ENCODE data around the gene MEX3D. TPM values are rescaled to one million over a fixed set of nuclear protein-coding genes. Genes with fewer than 3 reads are reported as not detected.
"Not testable (repeated sequence)": the region's sequence is repeated elsewhere in the genome, so short reads cannot be mapped to it uniquely, and the experiment has no call there.

Gene MEX3D
- total RNA-seq, 1 donor from 2014 or later: 57.7 TPM

DNA sequence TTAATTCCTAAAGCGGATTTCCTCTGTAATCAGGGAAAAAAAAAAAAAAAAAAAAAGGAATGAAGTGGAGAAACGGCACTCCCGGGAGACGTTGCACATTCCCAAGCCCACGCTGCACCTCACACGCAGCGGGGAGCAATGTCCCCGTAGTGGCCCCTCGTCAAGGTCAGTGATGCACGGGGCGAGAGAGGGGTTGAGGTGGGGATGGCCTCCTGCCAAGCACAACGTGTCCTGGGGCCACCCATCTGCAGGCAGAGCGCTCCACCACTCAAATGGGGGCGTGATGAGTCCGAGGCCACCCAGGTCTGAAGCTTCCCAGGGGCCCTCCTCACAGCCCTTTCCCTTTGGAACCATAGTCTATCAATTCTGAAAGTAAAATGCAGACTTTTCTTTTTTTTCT is 29.1 kb downstream of the MEX3D start:
- no peak for DNase-seq (ENCODE audit: low read depth)

GRCh38 chr19:1535699-1536098 is 32.4 kb downstream of the MEX3D start:
- not testable (repeated sequence) for DNase-seq (ENCODE audit: low read depth)

DNA sequence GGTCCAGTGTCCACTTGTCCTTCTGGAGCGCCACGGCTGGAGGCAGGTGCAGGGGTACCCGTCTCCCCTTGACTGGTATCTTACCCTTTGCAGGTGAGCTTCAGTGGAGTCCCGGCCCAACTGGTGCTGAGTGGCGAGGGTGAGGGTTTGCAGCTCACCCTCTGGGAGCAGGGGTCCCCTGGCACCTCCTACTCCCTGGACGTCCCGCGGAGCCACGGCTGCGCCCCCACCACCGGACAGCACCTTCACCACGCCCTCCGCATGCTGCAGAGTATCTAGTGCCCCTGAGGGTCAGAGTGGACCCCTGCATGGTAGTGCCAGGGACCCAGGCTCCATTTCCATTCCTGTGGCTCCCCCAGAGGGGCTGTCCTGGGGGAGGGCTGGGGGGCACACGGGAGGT is 33.2 kb downstream of the MEX3D start:
- DNase-seq (ENCODE audit: low read depth): no peak

GRCh38 chr19:1533510-1534150 is 34.5 kb downstream of the MEX3D start:
- DNase-seq (ENCODE audit: low read depth): no peak

GRCh38 chr19:1532003-1532402 is 36.1 kb downstream of the MEX3D start:
- DNase-seq (ENCODE audit: low read depth): no peak

DNA sequence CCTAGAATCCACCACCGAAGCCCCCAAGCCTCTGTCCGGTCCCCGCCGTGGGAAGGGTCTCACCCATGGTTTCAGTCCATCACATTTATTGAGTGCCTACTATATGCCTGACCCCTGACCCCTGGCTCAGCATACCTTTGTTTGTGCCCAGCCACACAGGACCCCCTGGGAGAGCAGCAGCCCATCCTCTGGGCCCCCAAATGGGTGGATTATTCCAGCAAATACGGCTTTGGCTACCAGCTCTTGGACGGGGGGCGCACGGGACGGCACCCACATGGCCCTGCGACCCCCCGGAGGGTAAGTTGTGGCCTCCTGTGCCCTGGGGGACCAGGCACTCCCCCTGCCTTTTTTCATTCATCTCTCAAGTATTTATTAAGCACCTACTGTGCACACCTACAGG is 36.5 kb downstream of the MEX3D start:
- DNase-seq (ENCODE audit: low read depth): no peak

GRCh38 chr19:1530856-1531255 is 37.3 kb downstream of the MEX3D start:
- not testable (repeated sequence) for DNase-seq (ENCODE audit: low read depth)

DNA sequence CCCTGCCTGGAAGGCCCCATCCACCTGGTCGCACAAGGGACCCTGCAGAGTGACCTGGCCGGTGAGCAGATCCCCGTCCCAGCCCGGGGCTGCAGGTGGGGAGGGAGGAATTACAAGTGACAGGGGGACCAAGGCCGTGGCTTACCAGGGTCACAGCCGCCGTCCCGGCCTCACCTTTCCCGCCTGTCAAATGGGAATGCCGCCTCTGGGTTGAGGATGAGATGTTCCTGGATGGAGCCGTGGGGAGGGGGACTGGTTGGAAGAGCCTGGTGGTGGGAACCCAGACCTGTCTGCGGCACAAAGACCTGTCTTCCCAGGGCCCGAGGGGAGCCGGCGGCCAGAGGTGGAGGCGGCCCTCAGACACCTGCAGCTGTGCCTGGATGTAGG is 38.7 kb downstream of the MEX3D start:
- DNase-seq (ENCODE audit: low read depth): no peak

GRCh38 chr19:1528596-1529429 is 39.3 kb downstream of the MEX3D start:
- DNase-seq (ENCODE audit: low read depth): no peak

DNA sequence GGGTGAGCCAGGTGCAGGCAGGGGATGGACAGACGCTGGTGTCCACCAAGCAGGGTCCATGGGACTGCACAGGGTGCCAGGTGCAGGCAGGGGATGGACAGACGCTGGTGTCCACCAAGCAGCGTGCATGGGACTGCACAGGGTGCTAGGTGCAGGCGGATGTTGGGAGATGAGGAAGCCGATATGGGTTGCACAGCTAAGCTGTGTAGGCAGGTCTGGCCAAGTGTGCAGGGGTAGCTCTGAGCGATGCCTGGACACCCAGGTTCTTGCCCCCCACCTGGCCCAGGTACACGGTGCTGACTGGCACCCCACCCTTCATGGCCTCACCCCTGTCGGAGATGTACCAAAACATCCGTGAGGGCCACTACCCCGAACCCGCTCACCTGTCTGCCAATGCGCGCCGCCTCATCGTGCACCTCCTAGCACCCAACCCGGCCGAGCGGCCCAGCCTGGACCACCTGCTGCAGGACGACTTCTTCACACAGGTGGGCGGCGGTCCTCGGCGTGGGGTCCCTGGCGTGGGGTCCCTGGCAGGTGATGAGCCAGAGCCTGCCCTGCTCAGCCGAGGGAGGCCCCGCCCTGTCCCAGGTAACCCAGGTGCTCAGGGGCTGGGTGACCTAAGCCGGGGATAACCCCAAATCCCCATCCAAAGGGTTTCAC is 40.3 kb downstream of the MEX3D start:
- DNase-seq (ENCODE audit: low read depth): no peak

GRCh38 chr19:1526979-1527649 is 41.0 kb downstream of the MEX3D start:
- DNase-seq (ENCODE audit: low read depth): no peak

DNA sequence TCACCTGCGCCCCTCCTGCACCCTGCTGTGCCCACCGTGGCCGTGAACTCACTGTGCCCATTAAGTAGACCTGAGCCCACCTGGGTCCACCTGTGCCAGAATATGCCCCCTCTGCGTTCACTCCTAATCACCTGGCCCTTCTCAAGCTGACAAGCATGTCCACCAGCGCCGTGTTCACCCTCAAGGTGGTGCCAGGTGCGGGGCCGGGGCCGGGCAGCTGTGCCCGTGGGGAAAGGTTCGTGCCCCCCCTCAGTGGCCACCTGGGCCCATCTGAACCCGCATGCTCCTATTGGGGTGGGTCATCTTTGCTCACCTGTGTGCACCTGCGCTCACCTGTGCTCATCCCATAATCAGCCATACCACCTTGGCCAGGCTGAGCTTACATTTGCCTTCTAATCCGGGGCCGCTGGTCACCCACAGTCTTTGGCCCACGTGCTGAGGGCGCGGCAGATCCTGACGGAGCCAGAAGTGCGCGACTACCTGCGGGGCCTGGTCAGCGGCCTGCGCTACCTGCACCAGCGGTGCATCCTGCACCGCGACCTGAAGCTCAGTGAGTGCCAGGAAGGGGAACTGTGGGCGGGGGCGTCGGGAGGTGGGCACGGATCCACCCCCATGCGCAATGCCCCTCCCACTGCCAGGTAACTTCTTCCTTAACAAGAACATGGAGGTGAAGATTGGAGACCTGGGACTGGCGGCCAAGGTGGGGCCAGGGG is 41.9 kb downstream of the MEX3D start:
- no peak for DNase-seq (ENCODE audit: low read depth)

DNA sequence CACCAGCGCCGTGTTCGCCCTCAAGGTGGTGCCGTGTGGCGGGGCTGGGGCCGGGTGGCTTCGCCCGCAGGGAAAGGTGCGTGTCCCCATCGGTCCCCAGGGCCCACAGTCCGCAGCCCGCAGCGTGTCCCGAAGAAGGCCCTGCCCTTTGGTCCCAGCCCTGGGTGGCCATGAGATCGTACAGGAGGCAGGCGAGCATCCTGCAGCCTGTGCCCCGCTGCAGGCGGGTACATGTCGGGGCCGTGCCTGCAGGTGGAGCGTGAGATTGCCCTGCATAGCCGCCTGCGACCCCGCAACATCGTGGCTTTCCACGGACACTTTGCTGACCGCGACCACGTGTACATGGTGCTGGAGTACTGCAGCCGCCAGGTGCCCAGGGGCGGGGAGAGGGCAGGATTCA is 42.8 kb downstream of the MEX3D start:
- no peak for DNase-seq (ENCODE audit: low read depth)

DNA sequence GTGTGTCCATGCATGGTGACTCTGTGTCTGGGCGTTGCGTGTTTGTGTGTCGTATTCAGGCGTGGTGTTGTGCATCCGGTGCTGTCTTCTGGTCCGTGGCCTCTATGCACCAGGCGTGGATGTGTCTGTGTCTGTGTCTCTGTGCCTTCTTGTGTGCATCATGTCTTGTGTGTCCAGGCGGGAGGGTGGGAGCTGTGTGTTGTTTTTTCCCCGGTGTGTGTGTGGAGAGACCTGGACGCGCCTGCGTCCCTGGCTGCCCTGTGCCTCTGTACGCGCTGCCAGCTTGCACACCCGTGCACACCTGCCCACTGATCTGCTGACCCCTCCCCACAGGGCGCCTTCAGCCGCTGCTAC is 43.2 kb downstream of the MEX3D start:
- DNase-seq (ENCODE audit: low read depth): no peak

DNA sequence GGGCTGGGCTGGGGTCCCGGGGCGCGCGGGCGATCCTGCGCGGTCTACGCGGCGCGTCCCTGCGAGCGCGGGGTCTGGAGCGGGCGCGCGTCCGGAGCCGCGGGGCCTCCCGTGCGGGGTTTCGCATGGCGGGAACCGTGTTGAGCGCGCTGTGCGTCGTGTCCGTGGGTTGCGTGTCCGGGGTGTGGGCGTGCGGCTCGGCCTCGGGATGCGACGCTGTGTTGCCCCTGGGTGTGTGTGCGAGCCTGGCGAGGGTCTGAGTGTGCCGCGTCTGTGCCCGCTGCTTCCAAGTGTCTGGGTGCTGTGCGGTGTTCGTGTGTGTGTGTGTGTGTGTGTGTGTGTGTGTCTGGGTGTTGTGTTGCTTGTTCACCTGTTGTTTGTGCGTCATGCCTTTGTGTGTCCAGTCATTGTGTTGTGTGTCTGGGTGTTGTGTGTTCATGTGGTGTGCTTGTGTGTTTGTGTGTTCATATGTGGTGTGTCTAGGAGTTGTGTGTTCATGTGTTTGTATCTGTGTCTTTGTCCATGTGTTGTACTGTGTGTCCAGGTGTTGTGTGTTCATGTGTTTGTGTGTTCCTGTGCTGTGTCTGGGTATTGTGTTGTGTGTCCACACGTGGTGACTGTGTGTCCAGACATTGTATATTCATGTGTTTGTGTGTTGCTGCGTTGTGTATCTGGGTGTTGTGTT is 43.7 kb downstream of the MEX3D start:
- DNase-seq (ENCODE audit: low read depth): no peak

- no peak for DNase-seq (ENCODE audit: low read depth)
Measured at GRCh38 chr19:1523412-1524286, 44.5 kb downstream of the MEX3D start, which contains the start of gene PLK5. TSS of gene PLK5 (plus strand) at chr19:1524077. CDS start at chr19:1526997, 2,920 bp downstream.

GRCh38 chr19:1522838-1523237 is 45.3 kb downstream of the MEX3D start:
- DNase-seq (ENCODE audit: low read depth): no peak

DNA sequence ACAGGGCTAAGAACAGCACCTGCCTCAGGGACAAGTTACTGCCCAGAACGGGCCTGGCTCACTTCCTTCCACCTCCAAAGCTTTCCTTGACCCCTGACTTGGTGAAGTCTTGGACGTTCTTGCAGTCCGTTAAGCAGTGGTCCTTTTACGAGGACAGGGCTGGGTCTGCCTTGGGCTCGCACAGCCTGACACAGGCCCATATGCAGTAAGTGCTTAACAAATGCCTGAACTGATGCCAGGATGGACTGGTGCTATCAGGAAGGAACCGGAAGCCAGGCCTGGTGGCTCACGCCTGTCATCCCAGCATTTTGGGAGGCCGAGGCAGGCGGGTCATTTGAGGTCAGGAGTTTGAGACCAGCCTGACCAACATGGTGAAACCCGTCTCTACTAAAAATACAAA is 46.1 kb downstream of the MEX3D start:
- DNase-seq (ENCODE audit: low read depth): no peak

- DNase-seq (ENCODE audit: low read depth): no peak
Measured at GRCh38 chr19:1521636-1522035, 46.5 kb downstream of the MEX3D start.

GRCh38 chr19:1520203-1520780 is 47.8 kb downstream of the MEX3D start:
- no peak for DNase-seq (ENCODE audit: low read depth)
